ENCODE measurements around the gene PTH2.
"Not testable (repeated sequence)": the region's sequence is repeated elsewhere in the genome, so short reads cannot be mapped to it uniquely, and the experiment has no call there.

PTH2 gene

DNA sequence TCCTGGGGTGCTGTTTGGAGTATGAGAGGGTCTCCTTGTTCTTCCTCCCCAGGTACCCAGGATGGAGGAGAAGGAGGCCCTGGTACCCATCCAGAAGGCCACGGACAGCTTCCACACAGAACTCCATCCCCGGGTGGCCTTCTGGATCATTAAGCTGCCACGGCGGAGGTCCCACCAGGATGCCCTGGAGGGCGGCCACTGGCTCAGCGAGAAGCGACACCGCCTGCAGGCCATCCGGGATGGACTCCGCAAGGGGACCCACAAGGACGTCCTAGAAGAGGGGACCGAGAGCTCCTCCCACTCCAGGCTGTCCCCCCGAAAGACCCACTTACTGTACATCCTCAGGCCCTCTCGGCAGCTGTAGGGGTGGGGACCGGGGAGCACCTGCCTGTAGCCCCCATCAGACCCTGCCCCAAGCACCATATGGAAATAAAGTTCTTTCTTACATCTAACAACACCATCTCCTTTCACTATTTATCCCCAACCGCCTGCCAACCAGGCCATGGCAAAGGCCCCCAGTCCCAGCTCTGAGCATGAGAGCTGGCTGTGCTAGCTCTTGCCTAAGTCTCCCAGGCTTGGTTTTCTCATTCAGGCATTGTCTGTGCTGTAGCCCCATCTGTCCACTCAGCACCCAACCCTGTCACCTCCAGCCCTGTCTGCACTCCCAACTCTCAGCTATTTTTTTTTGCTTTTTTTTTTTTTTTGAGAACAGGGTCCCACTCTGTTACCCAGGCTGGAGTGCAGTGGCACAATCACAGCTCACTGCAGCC, 48.4 kb downstream of the PTH2 start:
- DNase-seq, result no peak

GRCh38 chr19:49373174-49373573, 50.1 kb downstream of the PTH2 start:
- not testable (repeated sequence) for DNase-seq

Data from NCI-H1694 (cell line).